ENCODE data around the gene NEURL1.

GRCh38 chr10:103544657-103545310 lies 51.3 kb downstream of the NEURL1 start:
- no peak for TF ChIP-seq CTCF (IDR thresholded peaks at IDR 0.05)
- no peak for TF ChIP-seq POLR2A (IDR thresholded peaks at IDR 0.05)

Measured in Peyer's patch (tissue), 4 donors.